Measurements from ENCODE around the gene CREB5. TPM values are rescaled to one million over a fixed set of nuclear protein-coding genes. Genes with fewer than 3 reads are reported as not detected.

The CREB5 gene
- polyA plus RNA-seq, 1 donor: 12.9 TPM

DNA sequence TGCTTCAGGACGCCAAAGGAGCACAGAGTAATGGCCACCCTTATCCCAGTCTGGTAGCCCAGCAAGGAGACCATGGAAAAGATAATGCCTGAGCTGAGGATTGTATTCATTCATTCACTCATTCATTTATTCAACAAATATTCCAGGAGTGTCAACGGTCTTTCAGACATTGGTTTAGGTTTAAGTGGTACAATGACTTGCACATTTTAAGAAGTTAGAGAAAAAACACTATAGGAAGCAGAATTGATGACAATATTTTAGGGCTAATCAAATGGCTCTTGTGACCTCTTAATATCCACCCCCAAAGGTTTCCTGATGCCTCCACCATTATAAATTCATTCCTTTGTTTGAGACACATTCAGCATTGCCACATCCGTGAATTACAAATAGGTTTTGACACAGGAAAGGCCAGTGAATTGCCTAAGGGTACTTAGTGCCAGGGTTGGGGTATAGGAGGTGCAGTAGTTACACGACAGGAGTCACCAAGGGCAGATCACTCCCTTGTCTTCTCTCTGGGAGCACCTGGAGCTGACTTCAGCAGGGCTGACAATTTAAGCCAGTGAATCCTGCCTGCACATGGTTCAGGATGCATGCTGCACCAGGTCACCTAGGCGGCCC is 269.5 kb downstream of the CREB5 start:
- Histone ChIP-seq H3K9me3 (ENCODE audit: control insufficient read depth, low read depth, low read length) (no peaks in the 10 kb centered on the region), H3K27ac (ENCODE audit: low read length) (no peak overlapping the region), H3K4me1 (ENCODE audit: control insufficient read depth, insufficient read depth, low read length) (no peaks in the 10 kb centered on the region), H3K27me3 (ENCODE audit: control insufficient read depth, insufficient read depth, low read length) (peaks cover 10% of the 10 kb centered on the region), H3K4me3 (ENCODE audit: low read length) (no peak overlapping the region), H3K36me3 (ENCODE audit: control insufficient read depth, insufficient read depth, low read length) (no peaks in the 10 kb centered on the region)
- no peak for DNase-seq
- no CpG with 5 or more reads among the region's 5 CpGs for WGBS (ENCODE audit: insufficient coverage, low lambda C conversion rate)

DNA sequence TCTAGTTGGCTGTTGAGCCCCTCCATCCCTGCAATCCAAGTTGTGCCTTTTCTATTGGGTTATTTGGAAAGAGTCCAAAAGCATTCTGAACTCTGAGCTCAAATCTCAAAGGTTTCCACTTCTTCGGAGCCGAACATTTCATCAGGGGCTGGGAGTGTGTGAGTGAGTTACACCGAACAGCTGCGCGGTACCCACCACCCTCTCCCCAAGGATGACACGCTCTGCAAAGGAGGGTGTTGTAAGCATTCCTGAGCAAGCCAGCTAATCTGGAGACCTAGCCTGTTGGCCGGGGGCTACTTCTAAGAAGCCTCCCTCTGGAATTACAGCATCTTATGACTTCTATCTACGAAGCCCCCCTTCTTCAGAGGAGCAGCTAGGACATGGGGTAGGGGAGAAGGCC is 270.5 kb downstream of the CREB5 start:
- DNase-seq: no peak
- H3K9me3 ChIP-seq (ENCODE audit: control insufficient read depth, low read depth, low read length): no peaks in the 10 kb centered on the region
- H3K36me3 ChIP-seq (ENCODE audit: control insufficient read depth, insufficient read depth, low read length): no peaks in the 10 kb centered on the region
- no peaks in the 10 kb centered on the region for H3K4me1 ChIP-seq (ENCODE audit: control insufficient read depth, insufficient read depth, low read length)
- no peak overlapping the region for H3K4me3 ChIP-seq (ENCODE audit: low read length)
- peaks cover 10% of the 10 kb centered on the region for H3K27me3 ChIP-seq (ENCODE audit: control insufficient read depth, insufficient read depth, low read length)
- no CpG with 5 or more reads among the region's 8 CpGs for WGBS (ENCODE audit: insufficient coverage, low lambda C conversion rate)
- H3K27ac ChIP-seq (ENCODE audit: low read length): no peak overlapping the region

DNA sequence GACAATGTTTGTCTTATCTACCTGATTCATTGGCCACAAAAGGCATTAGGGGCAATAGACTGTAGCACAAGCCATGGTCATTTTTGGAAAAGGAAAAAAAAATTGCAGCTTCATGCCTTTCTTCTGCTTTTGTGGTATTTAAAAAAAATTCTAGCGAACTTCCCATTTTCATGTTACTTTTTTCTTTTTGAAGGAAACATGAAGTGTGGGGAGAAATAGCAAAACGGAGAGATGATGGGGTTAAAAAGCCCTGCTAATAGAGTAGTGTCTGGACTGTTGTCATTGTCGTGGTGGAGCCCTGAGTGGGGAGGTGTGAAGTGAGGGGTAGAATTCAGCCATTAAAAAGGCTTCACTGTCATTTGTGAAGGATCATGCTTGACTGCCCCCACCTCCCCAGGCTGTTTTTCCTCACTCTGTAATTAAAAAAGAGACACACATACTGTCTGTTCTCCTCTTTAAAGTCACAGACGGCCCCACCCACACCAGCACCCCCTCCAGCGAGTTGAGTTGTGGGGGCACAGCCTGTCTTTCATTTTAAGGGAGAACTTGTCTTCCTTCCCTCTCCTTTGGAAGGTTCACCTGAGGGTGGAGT is 272.4 kb downstream of the CREB5 start:
- no peak overlapping the region for H3K27ac ChIP-seq (ENCODE audit: low read length)
- WGBS (ENCODE audit: insufficient coverage, low lambda C conversion rate): 80% methylated on average over 2 of the region's 5 CpGs
- no peaks in the 10 kb centered on the region for H3K4me1 ChIP-seq (ENCODE audit: control insufficient read depth, insufficient read depth, low read length)
- no peaks in the 10 kb centered on the region for H3K9me3 ChIP-seq (ENCODE audit: control insufficient read depth, low read depth, low read length)
- DNase-seq: no peak
- no peak overlapping the region for H3K4me3 ChIP-seq (ENCODE audit: low read length)
- H3K27me3 ChIP-seq (ENCODE audit: control insufficient read depth, insufficient read depth, low read length): peaks cover 10% of the 10 kb centered on the region
- no peaks in the 10 kb centered on the region for H3K36me3 ChIP-seq (ENCODE audit: control insufficient read depth, insufficient read depth, low read length)

DNA sequence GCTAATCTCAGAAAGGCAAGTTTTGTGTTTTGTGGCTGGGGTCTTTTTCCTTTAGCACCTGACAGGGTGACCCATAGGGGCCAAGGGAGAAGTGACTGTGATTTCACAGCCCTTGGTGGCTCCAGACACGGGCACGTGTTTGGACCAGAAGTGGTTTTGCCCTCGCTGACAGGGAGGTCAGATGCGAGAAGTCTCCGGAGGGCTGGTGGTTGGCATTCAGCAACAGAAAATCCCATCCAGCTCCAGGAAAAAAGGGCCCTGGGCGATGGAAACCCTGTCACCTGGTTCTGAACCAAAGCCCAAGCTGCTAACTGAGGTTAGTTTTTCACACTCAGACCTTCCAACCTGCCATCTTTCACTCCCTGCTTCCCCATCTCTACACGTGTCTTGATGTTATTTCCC is 272.9 kb downstream of the CREB5 start:
- DNase-seq: no peak
- Histone ChIP-seq H3K4me3 (ENCODE audit: low read length) (no peak overlapping the region), H3K36me3 (ENCODE audit: control insufficient read depth, insufficient read depth, low read length) (no peaks in the 10 kb centered on the region), H3K27ac (ENCODE audit: low read length) (no peak overlapping the region), H3K27me3 (ENCODE audit: control insufficient read depth, insufficient read depth, low read length) (peaks cover 10% of the 10 kb centered on the region), H3K4me1 (ENCODE audit: control insufficient read depth, insufficient read depth, low read length) (no peaks in the 10 kb centered on the region), H3K9me3 (ENCODE audit: control insufficient read depth, low read depth, low read length) (no peaks in the 10 kb centered on the region)
- WGBS (ENCODE audit: insufficient coverage, low lambda C conversion rate): 73% methylated on average over 1 of the region's 7 CpGs

DNA sequence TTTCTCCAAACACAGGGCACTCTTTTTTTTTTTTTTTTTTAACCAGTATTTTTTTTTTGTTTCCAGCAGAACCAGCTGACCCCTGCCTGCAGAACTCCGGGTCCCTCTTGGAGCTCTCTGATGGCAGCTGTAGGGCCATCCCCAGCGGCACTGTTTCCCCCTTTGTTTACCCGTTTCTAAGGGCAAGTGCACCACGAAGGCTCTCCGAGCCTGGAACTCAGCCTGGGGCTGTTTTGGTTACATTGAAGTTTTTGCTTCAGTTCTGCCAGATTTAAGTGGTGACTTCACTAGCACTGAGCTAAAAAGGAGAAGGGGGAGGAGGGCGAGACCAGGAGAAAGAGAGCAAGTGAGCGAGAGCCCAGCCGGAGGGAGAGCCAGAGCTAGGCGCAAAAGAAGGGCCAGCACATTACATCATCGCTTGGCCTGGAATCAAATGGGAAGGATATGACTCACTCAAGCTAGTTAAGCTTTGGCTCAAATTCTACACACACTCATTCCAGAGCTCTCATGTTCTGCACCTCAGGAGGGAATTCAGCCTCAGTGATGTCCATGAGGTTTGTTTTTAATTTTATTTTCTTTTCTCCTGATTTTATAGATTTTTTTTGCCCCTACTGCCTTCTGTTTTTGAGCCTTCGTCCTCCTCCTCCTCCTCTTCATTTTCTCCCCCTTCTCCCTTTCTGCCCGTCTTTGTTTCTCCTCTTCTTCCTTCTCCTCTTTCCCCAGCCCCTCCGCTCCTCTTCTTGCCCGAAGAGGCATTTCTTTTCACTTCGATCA is 273.5 kb downstream of the CREB5 start:
- Histone ChIP-seq H3K9me3 (ENCODE audit: control insufficient read depth, low read depth, low read length) (no peaks in the 10 kb centered on the region), H3K4me1 (ENCODE audit: control insufficient read depth, insufficient read depth, low read length) (no peaks in the 10 kb centered on the region), H3K27ac (ENCODE audit: low read length) (peak overlapping the region; percentile 79), H3K36me3 (ENCODE audit: control insufficient read depth, insufficient read depth, low read length) (no peaks in the 10 kb centered on the region), H3K4me3 (ENCODE audit: low read length) (peak overlapping the region; percentile 41), H3K27me3 (ENCODE audit: control insufficient read depth, insufficient read depth, low read length) (peaks cover 10% of the 10 kb centered on the region)
- DNase-seq: peak; percentile 86 to 88
- WGBS (ENCODE audit: insufficient coverage, low lambda C conversion rate): 39% methylated on average over 5 of the region's 15 CpGs

DNA sequence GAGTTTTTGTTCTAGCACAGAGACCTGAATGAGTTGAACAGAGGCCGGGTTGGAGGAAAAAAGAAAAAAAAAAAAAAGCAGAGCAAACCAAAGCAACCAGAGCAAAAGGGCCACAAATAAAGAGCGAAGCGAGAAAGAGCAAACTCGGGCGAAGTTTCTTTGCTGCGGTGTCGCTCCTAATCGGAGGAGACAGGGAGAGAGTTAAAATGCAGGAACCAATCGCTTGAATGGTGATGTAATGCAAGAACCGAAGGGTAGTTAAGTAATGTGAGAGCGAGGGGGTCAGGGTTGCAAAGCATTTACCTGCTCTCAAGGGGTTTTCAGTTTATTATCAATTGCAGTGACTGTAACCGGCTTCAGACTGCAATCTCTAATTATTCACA is 274.1 kb downstream of the CREB5 start:
- DNase-seq: peak; percentile 29 to 46
- Histone ChIP-seq H3K27me3 (ENCODE audit: control insufficient read depth, insufficient read depth, low read length) (peaks cover 10% of the 10 kb centered on the region), H3K9me3 (ENCODE audit: control insufficient read depth, low read depth, low read length) (no peaks in the 10 kb centered on the region), H3K27ac (ENCODE audit: low read length) (peak overlapping the region; percentile 79), H3K4me3 (ENCODE audit: low read length) (peak overlapping the region; percentile 41), H3K36me3 (ENCODE audit: control insufficient read depth, insufficient read depth, low read length) (no peaks in the 10 kb centered on the region), H3K4me1 (ENCODE audit: control insufficient read depth, insufficient read depth, low read length) (no peaks in the 10 kb centered on the region)
- 25% methylated on average over 8 of the region's 12 CpGs for WGBS (ENCODE audit: insufficient coverage, low lambda C conversion rate)

DNA sequence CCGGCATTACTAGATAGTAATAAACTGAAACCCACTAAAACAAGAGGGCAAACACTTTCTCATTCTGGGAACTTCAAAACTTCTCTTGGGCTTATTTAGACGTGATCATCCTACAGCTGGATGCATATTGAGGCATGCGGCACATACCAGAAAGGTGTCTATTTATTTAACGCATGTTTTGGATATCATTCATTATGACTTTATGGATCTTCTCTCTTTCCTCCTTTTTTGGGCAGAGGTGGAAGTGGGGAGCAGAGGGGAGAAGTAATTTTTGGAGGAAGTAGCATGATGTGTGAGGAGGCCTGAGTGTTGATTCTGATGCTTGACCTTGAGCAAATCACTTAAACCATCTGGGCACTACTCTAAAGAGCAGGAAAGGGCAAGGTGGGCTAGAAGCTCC is 275.2 kb downstream of the CREB5 start:
- no CpG with 5 or more reads among the region's 4 CpGs for WGBS (ENCODE audit: insufficient coverage, low lambda C conversion rate)
- no peak overlapping the region for H3K27ac ChIP-seq (ENCODE audit: low read length)
- DNase-seq: no peak

DNA sequence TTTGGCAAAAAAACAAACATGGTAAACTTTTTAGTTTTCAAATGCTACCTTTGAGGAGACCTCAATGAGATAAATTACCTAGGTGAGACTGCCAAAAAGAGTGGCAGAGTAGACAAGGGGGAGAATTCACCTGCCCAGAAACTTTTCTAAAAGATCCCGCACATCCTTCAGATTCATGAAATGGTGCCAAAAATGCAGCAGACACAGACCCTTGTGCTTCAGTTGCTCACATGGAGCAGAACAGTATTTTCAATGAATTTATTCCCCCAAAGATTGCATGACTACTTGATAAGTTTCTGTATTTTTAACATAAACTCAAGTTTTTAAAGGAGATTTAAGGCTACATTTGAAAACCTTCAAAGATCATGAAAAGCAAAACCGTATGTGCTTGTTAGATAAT is 275.9 kb downstream of the CREB5 start:
- Histone ChIP-seq H3K27ac (ENCODE audit: low read length) (no peak overlapping the region), H3K9me3 (ENCODE audit: control insufficient read depth, low read depth, low read length) (no peaks in the 10 kb centered on the region), H3K36me3 (ENCODE audit: control insufficient read depth, insufficient read depth, low read length) (no peaks in the 10 kb centered on the region), H3K4me1 (ENCODE audit: control insufficient read depth, insufficient read depth, low read length) (no peaks in the 10 kb centered on the region), H3K27me3 (ENCODE audit: control insufficient read depth, insufficient read depth, low read length) (peaks cover 7% of the 10 kb centered on the region), H3K4me3 (ENCODE audit: low read length) (peak overlapping the region; percentile 2)
- DNase-seq: no peak
- WGBS (ENCODE audit: insufficient coverage, low lambda C conversion rate): no CpG with 5 or more reads among the region's 2 CpGs

More for the DNA sequence above, 275.2 kb downstream of the CREB5 start:
- Histone ChIP-seq H3K36me3 (ENCODE audit: control insufficient read depth, insufficient read depth, low read length) (no peaks in the 10 kb centered on the region), H3K4me1 (ENCODE audit: control insufficient read depth, insufficient read depth, low read length) (no peaks in the 10 kb centered on the region), H3K4me3 (ENCODE audit: low read length) (peak overlapping the region; percentile 41), H3K9me3 (ENCODE audit: control insufficient read depth, low read depth, low read length) (no peaks in the 10 kb centered on the region), H3K27me3 (ENCODE audit: control insufficient read depth, insufficient read depth, low read length) (peaks cover 10% of the 10 kb centered on the region)

DNA sequence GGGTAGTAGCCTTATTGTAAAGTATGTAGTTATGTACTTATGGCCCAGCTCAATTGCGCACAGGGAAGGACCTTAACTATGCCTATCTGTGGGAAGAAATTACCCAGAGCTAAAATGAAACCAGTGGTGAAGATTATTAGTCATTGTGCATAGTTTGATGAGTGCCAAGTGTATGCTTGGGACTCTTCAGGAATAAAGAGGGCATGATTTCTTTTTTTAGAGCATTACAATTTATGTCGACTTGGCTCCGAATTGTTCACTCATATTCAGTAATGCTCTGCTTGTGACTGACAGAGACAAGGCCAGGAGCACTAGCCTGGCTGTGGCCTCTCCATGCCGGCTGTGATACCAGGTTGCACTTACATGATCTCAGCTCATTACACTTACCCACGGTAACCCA is 276.3 kb downstream of the CREB5 start:
- no CpG with 5 or more reads among the region's 5 CpGs for WGBS (ENCODE audit: insufficient coverage, low lambda C conversion rate)
- Histone ChIP-seq H3K27me3 (ENCODE audit: control insufficient read depth, insufficient read depth, low read length) (peaks cover 7% of the 10 kb centered on the region), H3K36me3 (ENCODE audit: control insufficient read depth, insufficient read depth, low read length) (no peaks in the 10 kb centered on the region), H3K4me3 (ENCODE audit: low read length) (no peak overlapping the region), H3K9me3 (ENCODE audit: control insufficient read depth, low read depth, low read length) (no peaks in the 10 kb centered on the region), H3K27ac (ENCODE audit: low read length) (no peak overlapping the region), H3K4me1 (ENCODE audit: control insufficient read depth, insufficient read depth, low read length) (no peaks in the 10 kb centered on the region)
- DNase-seq: peak in 1 of 2 donors; percentile 6

DNA sequence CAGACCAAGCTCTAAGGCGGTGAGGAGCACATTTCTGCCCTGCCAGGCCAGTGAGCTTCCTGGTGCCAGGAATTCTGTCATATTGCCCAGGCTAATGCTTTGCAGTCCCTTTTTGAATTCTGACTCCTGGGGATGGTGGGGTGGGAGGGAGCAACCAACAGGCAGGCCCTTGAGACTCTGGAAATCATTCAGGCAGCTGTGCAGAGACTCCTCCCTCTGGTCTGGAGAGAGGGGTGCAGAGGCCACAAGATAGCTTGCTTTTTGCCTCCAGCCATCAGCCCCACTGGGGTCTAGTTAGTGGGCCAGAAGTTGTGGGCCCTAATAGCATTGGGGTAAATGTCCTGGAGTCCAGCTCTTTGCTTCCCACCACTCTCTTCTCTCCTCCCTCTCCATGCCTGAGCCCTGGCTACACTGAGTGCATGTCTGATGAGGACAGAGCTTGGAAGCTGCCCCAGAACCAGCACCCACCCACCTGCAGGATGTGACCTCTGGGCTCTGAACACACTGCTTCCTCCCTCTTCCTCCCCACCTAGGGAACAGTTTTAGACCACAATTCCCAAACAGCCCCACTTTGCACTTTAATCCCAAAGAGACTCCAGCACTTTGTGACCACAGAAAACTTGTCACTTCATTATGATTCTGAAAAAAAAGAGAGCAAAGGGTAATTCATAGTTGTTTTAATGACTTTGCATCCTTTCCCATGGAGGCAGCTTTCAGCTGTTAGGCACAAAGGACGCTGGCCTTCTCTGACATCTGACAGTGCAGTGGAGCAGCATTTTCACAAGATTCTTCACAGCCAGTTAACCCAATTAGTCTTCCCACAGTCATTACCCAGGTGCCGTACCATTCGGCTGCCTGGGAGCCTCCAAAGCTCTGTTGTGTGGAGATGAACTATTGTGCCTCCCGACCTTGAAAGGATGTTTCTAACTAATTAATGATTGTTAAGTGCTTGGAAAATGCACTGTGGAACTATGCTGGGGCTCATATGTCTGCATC is 283.3 kb downstream of the CREB5 start:
- H3K4me1 ChIP-seq (ENCODE audit: control insufficient read depth, insufficient read depth, low read length): no peaks in the 10 kb centered on the region
- no peaks in the 10 kb centered on the region for H3K36me3 ChIP-seq (ENCODE audit: control insufficient read depth, insufficient read depth, low read length)
- H3K9me3 ChIP-seq (ENCODE audit: control insufficient read depth, low read depth, low read length): no peaks in the 10 kb centered on the region
- DNase-seq: no peak
- H3K27ac ChIP-seq (ENCODE audit: low read length): no peak overlapping the region
- no CpG with 5 or more reads among the region's 5 CpGs for WGBS (ENCODE audit: insufficient coverage, low lambda C conversion rate)
- peaks cover 2% of the 10 kb centered on the region for H3K27me3 ChIP-seq (ENCODE audit: control insufficient read depth, insufficient read depth, low read length)
- no peak overlapping the region for H3K4me3 ChIP-seq (ENCODE audit: low read length)

All from large intestine (tissue), 3 donors.